GM12864 (cell line): ENCODE measurements around the gene PITPNM2.

Source experiments
- DNase-seq: peaks from one replicate; pipeline ENCODE4 v3.0.0-alpha.2; 2011; ENCODE audit warnings: low read depth
- H3K4me3 ChIP-seq: 2 replicates; pipeline ENCODE4 v1.5.1; 2011; ENCODE audit warnings: mild to moderate bottlenecking, low read depth, low read length, control low read depth
- CTCF ChIP-seq: IDR thresholded peaks from 2 replicates; pipeline ENCODE4 v1.5.1; 2011; ENCODE audit warnings: low read depth, mild to moderate bottlenecking, moderate library complexity, low read length, control low read depth, inconsistent platforms; ENCODE audit errors: missing control alignments

The PITPNM2 gene

DNA sequence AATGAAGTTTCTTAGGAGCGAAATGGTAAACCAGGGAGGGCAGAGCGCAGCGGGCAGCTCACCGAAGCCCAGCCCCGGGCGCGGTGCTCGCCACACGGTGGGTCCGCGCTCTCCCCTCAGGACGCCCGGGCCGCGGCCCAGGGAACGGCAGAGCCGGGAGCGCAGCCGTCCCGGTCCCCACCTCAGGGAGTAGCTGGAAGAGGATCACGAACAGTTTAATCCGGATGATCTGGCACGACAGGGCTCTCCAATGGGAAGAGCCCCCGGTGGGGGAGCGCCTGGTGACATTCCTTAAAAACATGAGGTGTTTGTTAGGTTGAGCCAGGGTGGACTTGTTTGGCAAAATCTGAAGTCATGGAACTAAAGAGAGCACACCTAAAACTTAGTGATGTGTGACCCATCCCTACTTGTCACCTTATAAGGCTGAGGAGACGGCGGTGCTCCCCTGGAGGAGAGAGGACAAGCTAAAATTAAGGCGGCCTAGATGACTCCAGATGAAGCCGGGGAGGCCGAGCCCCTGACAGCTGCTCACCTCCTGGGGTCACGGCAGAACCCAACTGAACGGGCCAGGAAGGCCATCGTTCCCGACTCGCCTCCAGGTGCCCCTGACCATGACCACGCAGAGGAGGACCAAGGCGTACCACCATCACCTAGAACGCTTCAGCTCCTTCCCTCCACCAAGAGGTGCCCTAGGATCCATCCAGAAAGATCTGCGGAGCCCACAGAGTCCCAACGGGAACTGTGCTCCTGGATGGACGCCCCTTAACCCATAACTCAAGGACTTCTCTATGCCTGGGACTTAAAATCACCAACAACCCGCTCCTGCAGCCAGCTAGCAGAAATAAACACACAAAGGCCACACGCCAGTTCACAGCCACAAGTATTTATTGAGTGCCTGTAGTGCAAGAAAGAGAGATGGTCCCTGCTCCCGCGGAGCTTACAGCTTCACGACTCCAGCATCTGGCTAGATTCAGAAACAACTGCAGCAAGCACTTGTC, 866 bp upstream of the PITPNM2 start:
- peak overlapping the region; percentile 59 for H3K4me3 ChIP-seq
- no peak for TF ChIP-seq CTCF
- DNase-seq, result no peak

GRCh38 chr12:123150275-123150743, 581 bp downstream of the PITPNM2 start:
- no peak for TF ChIP-seq CTCF
- peak overlapping the region; percentile 46 for H3K4me3 ChIP-seq
- DNase-seq, result no peak

GRCh38 chr12:123149501-123150274, 1.2 kb downstream of the PITPNM2 start:
- no peak for TF ChIP-seq CTCF
- peak overlapping the region; percentile 46 for H3K4me3 ChIP-seq
- no peak for DNase-seq

DNA sequence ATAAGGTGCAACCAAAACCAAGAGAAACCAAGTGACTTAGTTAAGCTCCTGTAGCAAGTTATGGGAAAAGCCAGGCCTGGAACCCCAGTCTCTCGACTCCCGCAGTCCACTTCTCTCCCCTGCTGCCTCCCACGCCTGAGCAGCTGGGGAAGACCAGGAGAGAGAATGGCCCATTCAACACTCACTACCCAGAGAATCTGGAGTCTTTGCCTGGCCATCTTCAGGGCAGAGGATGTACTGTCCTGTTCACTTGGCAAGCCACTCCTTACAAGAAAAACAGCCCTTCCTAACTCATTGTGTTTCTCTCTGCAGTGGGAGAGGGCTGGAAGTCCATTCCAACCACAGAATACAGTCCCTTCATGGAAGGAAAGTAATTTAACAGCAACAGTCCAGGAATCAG, 1.8 kb downstream of the PITPNM2 start:
- no peak for TF ChIP-seq CTCF
- H3K4me3 ChIP-seq, result no peak overlapping the region
- no peak for DNase-seq

DNA sequence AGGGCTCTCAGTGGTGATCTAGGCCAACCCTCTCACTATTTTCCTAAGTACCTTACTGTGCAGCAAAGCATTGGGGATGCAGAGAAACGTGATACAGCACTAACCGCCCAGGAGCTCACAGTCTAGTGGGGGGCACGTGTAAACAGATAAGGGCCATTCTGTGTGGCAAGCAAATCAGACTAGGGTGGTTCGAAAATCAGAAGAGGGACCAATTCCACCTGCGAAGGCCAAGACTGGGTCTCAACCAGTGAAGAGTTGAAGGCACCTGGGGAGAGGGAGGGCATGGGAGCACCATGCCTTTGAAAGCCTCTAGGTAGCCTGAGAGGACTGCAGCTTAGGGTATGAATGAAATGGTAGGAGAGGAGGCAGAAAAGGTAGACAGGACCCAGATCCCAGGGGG, 2.2 kb downstream of the PITPNM2 start:
- TF ChIP-seq CTCF, result no peak
- H3K4me3 ChIP-seq, result no peak overlapping the region
- DNase-seq, result no peak

DNA sequence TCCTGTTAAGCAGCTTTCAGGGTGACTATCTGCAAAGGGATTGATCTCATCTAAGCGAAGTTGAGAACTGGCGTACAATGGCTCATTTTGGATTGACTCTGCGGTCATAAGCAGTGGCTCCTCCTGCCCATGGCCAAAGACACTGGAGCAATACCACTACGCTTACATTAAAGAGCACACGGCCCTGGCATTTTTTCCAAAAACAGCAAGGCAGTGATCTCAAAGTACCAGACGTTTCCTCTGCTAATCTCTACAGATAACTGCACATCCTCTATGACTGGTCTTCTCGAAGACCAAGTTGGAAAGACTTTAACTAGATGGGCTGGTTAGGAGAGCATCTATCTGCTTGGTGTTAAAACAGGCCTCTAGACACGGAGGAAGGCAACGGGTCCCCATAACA, 2.7 kb downstream of the PITPNM2 start:
- TF ChIP-seq CTCF, result no peak
- no peak overlapping the region for H3K4me3 ChIP-seq
- DNase-seq, result no peak
